H9 (cell line): ENCODE results near the gene DNHD1. TPM values are rescaled to one million over a fixed set of nuclear protein-coding genes. Genes with fewer than 3 reads are reported as not detected.

Source experiments
- DNase-seq: peaks from one replicate; pipeline ENCODE4 v3.0.0-alpha.2; 2017
- H2AFZ ChIP-seq: one replicate; pipeline ENCODE4 v1.6.1; 2013; ENCODE audit warnings: mild to moderate bottlenecking, low read length, control low read depth, moderate library complexity
- H2AK5ac ChIP-seq: 2 replicates; pipeline ENCODE4 v1.6.1; 2013; ENCODE audit warnings: low read length, control low read depth, mixed read lengths; ENCODE audit not compliant: insufficient read length
- H2BK120ac ChIP-seq: one replicate; pipeline ENCODE4 v1.6.1; 2013; ENCODE audit warnings: low read depth, mild to moderate bottlenecking, low read length, control low read depth, inconsistent platforms; ENCODE audit not compliant: poor library complexity, severe bottlenecking
- H2BK12ac ChIP-seq: 2 replicates; pipeline ENCODE4 v1.6.1; 2013; ENCODE audit warnings: low read length, control low read depth, mixed read lengths, low read depth; ENCODE audit not compliant: insufficient read length
- H2BK15ac ChIP-seq: 2 replicates; pipeline ENCODE4 v1.6.1; 2013; ENCODE audit warnings: low read depth, low read length, control low read depth
- H2BK20ac ChIP-seq: one replicate; pipeline ENCODE4 v1.6.1; 2013; ENCODE audit warnings: low read depth, mild to moderate bottlenecking, low read length, control low read depth, inconsistent platforms; ENCODE audit not compliant: poor library complexity, severe bottlenecking
- H2BK5ac ChIP-seq: 2 replicates; pipeline ENCODE4 v1.6.1; 2013; ENCODE audit warnings: low read length, control low read depth, mixed read lengths; ENCODE audit not compliant: insufficient read length
- H3K14ac ChIP-seq: 2 replicates; pipeline ENCODE4 v1.6.1; 2013; ENCODE audit warnings: low read length, control low read depth; ENCODE audit not compliant: insufficient read depth
- H3K18ac ChIP-seq: 2 replicates; pipeline ENCODE4 v1.6.1; 2013; ENCODE audit warnings: low read depth, mild to moderate bottlenecking, mixed read lengths, low read length, control low read depth; ENCODE audit not compliant: insufficient read length
- H3K23ac ChIP-seq: 2 replicates; pipeline ENCODE4 v1.6.1; 2013; ENCODE audit warnings: low read length, control low read depth, mixed read lengths, low read depth; ENCODE audit not compliant: insufficient read length
- H3K23me2 ChIP-seq: 2 replicates; pipeline ENCODE4 v1.6.1; 2013; ENCODE audit warnings: low read depth, mild to moderate bottlenecking, mixed read lengths, low read length, control low read depth; ENCODE audit not compliant: insufficient read length, poor library complexity, severe bottlenecking
- H3K27ac ChIP-seq: 2 replicates; pipeline ENCODE4 v1.5.1; 2013; ENCODE audit warnings: low read length, control low read depth, mixed read lengths, low read depth; ENCODE audit not compliant: insufficient read length
- H3K27me3 ChIP-seq: 2 replicates; pipeline ENCODE4 v1.6.1; 2013; ENCODE audit warnings: low read length, control low read depth, inconsistent platforms; ENCODE audit not compliant: insufficient read depth
- H3K4ac ChIP-seq: 2 replicates; pipeline ENCODE4 v1.6.1; 2013; ENCODE audit warnings: low read depth, mild to moderate bottlenecking, control low read depth, inconsistent platforms, low read length, moderate library complexity
- H3K4me1 ChIP-seq: 2 replicates; pipeline ENCODE4 v1.6.1; 2013; ENCODE audit warnings: low read length, control low read depth, inconsistent platforms; ENCODE audit not compliant: insufficient read depth
- H3K4me2 ChIP-seq: 2 replicates; pipeline ENCODE4 v1.6.1; 2013; ENCODE audit warnings: low read length, control low read depth, mixed read lengths; ENCODE audit not compliant: insufficient read length, insufficient read depth
- H3K56ac ChIP-seq: 2 replicates; pipeline ENCODE4 v1.6.1; 2013; ENCODE audit warnings: low read depth, mild to moderate bottlenecking, mixed read lengths, low read length, control low read depth; ENCODE audit not compliant: insufficient read length
- H3K79me1 ChIP-seq: 2 replicates; pipeline ENCODE4 v1.6.1; 2013; ENCODE audit warnings: low read depth, mild to moderate bottlenecking, moderate library complexity, low read length, control low read depth, inconsistent platforms; ENCODE audit not compliant: insufficient read depth, poor library complexity, severe bottlenecking
- H3K79me2 ChIP-seq: 2 replicates; pipeline ENCODE4 v1.6.1; 2013; ENCODE audit warnings: low read length, control low read depth, inconsistent platforms; ENCODE audit not compliant: insufficient read depth
- H3K9ac ChIP-seq: 2 replicates; pipeline ENCODE4 v1.6.1; 2013; ENCODE audit warnings: low read length, control low read depth, mixed read lengths; ENCODE audit not compliant: insufficient read length; ENCODE audit errors: extremely low read depth
- H3K9me3 ChIP-seq: one replicate; pipeline ENCODE4 v1.6.1; 2013; ENCODE audit warnings: low read depth, low read length, inconsistent platforms; ENCODE audit not compliant: control insufficient read depth
- H3T11ph ChIP-seq: one replicate; pipeline ENCODE4 v1.6.1; 2013; ENCODE audit warnings: mild to moderate bottlenecking, low read length, control low read depth, inconsistent platforms
- H4K20me1 ChIP-seq: one replicate; pipeline ENCODE4 v1.6.1; 2013; ENCODE audit not compliant: control insufficient read depth, insufficient read length, insufficient read depth
- H4K5ac ChIP-seq: 2 replicates; pipeline ENCODE4 v1.6.1; 2013; ENCODE audit warnings: low read depth, mild to moderate bottlenecking, mixed read lengths, low read length, control low read depth; ENCODE audit not compliant: insufficient read length
- H4K8ac ChIP-seq: replicated peaks from 2 replicates; pipeline ENCODE4 v1.6.1; 2013; ENCODE audit warnings: low read length, control low read depth, mixed read lengths, low read depth; ENCODE audit not compliant: insufficient read length
- H4K91ac ChIP-seq: 2 replicates; pipeline ENCODE4 v1.6.1; 2013; ENCODE audit warnings: low read depth, mild to moderate bottlenecking, moderate library complexity, mixed read lengths, low read length, control low read depth; ENCODE audit not compliant: insufficient read length
- H3K27ac Mint-ChIP-seq, 3 experiments: 2 replicates in 2 of 3; 3 replicates in 1 of 3; pipeline ENCODE4 v1.8.0; 2020 to 2021; ENCODE audit warnings: mixed read lengths in 3 of 3, mild to moderate bottlenecking in 1 of 3, moderate library complexity in 1 of 3
- H3K27me3 Mint-ChIP-seq: 2 replicates; pipeline ENCODE4 v1.8.0; 2021; ENCODE audit warnings: low read depth, mild to moderate bottlenecking, moderate library complexity, mixed read lengths
- H3K36me3 Mint-ChIP-seq, 3 experiments: 2 replicates in 2 of 3; 3 replicates in 1 of 3; pipeline ENCODE4 v1.8.0; 2020 to 2021; ENCODE audit warnings: low read depth in 3 of 3, mixed read lengths in 3 of 3; ENCODE audit not compliant: insufficient read depth in 1 of 3
- H3K4me1 Mint-ChIP-seq, 2 experiments: 2 replicates each; pipeline ENCODE4 v1.8.0; 2020; ENCODE audit warnings: mixed read lengths in 2 of 2
- H3K4me3 Mint-ChIP-seq, 2 experiments: 2 replicates in 1 of 2; 3 replicates in 1 of 2; pipeline ENCODE4 v1.8.0; 2020 to 2021; ENCODE audit warnings: mild to moderate bottlenecking in 2 of 2, mixed read lengths in 2 of 2, moderate library complexity in 1 of 2
- H3K9me3 Mint-ChIP-seq, 2 experiments: 2 replicates in 1 of 2; 3 replicates in 1 of 2; pipeline ENCODE4 v1.8.0; 2020; ENCODE audit warnings: mild to moderate bottlenecking in 2 of 2, mixed read lengths in 2 of 2, moderate library complexity in 1 of 2
- WGBS: extraction: QIAGEN DNeasy Blood & Tissue Kit; methylation state at CpG from one replicate; pipeline ENCODE4 v1.1.7; 2013; ENCODE audit warnings: missing lambda C conversion rate, low lambda C conversion rate, mixed read lengths; ENCODE audit not compliant: insufficient read length; ENCODE audit errors: extremely low coverage; 5-methylcytosine and 5-hydroxymethylcytosine counted together
- total RNA-seq: library from RNA; stranded (reverse); gene quantifications from 2 replicates; pipeline ENCODE4 v1.2.1, GENCODE V29; 2021
- TF ChIP-seq, protein P1 (sequence below): fragments of 200-600 bp; sonication (generic); conservative IDR thresholded peaks from 3 replicates; pipeline ENCODE4 v1.8.0; 2021; ENCODE audit warnings: antibody characterized with exemption, mild to moderate bottlenecking

Gene DNHD1
- total RNA-seq, 1 experiment from 2014 or later, result 3.5 TPM

DNA sequence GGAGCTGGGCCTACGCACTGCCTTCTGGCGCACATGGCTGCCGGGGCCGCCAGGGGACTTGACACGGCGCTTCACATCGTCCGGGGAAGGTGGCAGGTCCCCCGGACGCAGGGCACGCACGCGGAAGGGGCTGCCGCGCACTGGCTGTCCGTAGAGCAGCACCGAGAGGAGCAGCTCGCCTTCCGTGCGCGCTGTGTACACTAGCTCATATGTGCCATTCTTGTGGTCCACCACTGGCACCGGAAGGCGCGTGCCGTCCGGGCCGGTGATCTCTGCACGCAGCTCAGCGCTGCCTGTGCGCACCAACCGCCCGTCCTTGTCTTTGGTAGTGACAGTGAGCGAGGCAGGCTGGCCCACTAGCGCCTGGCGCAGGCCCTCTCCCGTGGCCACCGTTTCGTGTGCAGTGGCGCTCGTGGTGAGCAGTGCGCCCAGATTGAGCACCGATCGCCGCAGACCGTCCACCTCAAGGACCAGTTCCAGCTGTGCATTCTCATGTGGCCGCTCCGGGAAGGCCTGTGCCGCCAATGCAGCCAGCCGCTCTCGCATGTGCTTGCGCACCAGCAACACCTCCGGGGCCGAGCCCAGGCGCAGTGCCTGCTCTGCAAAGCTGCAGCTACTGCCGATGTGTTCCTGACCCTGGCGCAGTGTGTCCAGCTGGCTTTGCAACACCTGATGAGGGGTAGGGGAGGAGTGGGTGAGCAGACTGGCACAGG, 40.6 kb upstream of the DNHD1 start:
- H3K23me2 ChIP-seq, result no peaks in the 10 kb centered on the region
- H2BK15ac ChIP-seq, result no peak overlapping the region
- H4K91ac ChIP-seq, result no peak overlapping the region
- TF ChIP-seq, protein P1, sequence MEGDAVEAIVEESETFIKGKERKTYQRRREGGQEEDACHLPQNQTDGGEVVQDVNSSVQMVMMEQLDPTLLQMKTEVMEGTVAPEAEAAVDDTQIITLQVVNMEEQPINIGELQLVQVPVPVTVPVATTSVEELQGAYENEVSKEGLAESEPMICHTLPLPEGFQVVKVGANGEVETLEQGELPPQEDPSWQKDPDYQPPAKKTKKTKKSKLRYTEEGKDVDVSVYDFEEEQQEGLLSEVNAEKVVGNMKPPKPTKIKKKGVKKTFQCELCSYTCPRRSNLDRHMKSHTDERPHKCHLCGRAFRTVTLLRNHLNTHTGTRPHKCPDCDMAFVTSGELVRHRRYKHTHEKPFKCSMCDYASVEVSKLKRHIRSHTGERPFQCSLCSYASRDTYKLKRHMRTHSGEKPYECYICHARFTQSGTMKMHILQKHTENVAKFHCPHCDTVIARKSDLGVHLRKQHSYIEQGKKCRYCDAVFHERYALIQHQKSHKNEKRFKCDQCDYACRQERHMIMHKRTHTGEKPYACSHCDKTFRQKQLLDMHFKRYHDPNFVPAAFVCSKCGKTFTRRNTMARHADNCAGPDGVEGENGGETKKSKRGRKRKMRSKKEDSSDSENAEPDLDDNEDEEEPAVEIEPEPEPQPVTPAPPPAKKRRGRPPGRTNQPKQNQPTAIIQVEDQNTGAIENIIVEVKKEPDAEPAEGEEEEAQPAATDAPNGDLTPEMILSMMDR, result no peak
- no peaks in the 10 kb centered on the region for H3K79me1 ChIP-seq
- Mint-ChIP-seq H3K36me3 (peaks cover 0 to 21% (median 6%) of the 10 kb centered on the region in 3 experiments; a peak in 3 of 7 replicates), H3K27ac (no peak overlapping the region), H3K4me1 (no peaks in the 10 kb centered on the region), H3K27me3 (no peaks in the 10 kb centered on the region), H3K4me3 (no peak overlapping the region), H3K9me3 (no peaks in the 10 kb centered on the region)
- H3T11ph ChIP-seq, result no peak overlapping the region
- no peak overlapping the region for H4K8ac ChIP-seq
- H2AK5ac ChIP-seq, result no peak overlapping the region
- no peak overlapping the region for H2AFZ ChIP-seq
- DNase-seq, result no peak
- H3K27ac ChIP-seq, result no peak overlapping the region
- no peak overlapping the region for H2BK12ac ChIP-seq
- no peak overlapping the region for H3K18ac ChIP-seq
- no peak overlapping the region for H4K5ac ChIP-seq
- no peaks in the 10 kb centered on the region for H4K20me1 ChIP-seq
- no peak overlapping the region for H3K9ac ChIP-seq
- no peaks in the 10 kb centered on the region for H3K27me3 ChIP-seq
- H2BK5ac ChIP-seq, result no peak overlapping the region
- no peak overlapping the region for H2BK20ac ChIP-seq
- H3K4me2 ChIP-seq, result no peak overlapping the region
- no peaks in the 10 kb centered on the region for H3K9me3 ChIP-seq
- no peak overlapping the region for H3K56ac ChIP-seq
- no peak overlapping the region for H2BK120ac ChIP-seq
- no peak overlapping the region for H3K14ac ChIP-seq
- no CpG with 5 or more reads among the region's 56 CpGs for WGBS
- H3K4ac ChIP-seq, result no peak overlapping the region
- H3K4me1 ChIP-seq, result no peaks in the 10 kb centered on the region
- no peaks in the 10 kb centered on the region for H3K79me2 ChIP-seq
- H3K23ac ChIP-seq, result no peak overlapping the region
